Nephron progenitor cell (in vitro differentiated cells): ENCODE results near the gene NREP.

ENCODE experiments used
- DNase-seq: peaks from one replicate; pipeline ENCODE4 v3.0.0; 2021
- H3K27ac Mint-ChIP-seq: 2 replicates; pipeline ENCODE4 v1.8.0; 2021; ENCODE audit warnings: mild to moderate bottlenecking, moderate library complexity, mixed read lengths
- H3K27me3 Mint-ChIP-seq: 2 replicates; pipeline ENCODE4 v1.8.0; 2021; ENCODE audit warnings: mild to moderate bottlenecking, low read depth, mixed read lengths; ENCODE audit not compliant: poor library complexity
- H3K36me3 Mint-ChIP-seq: 2 replicates; pipeline ENCODE4 v1.8.0; 2021; ENCODE audit warnings: low read depth, mixed read lengths
- H3K4me1 Mint-ChIP-seq: 2 replicates; pipeline ENCODE4 v1.8.0; 2021; ENCODE audit warnings: mixed read lengths
- H3K4me3 Mint-ChIP-seq: 2 replicates; pipeline ENCODE4 v1.8.0; 2021; ENCODE audit warnings: mild to moderate bottlenecking, moderate library complexity, mixed read lengths
- H3K9me3 Mint-ChIP-seq: 2 replicates; pipeline ENCODE4 v1.8.0; 2021; ENCODE audit warnings: mild to moderate bottlenecking, moderate library complexity, mixed read lengths
- TF ChIP-seq, protein P1 (sequence below): fragments of 200-600 bp; sonication (generic); IDR thresholded peaks from 2 replicates; pipeline ENCODE4 v1.5.0; 2021; ENCODE audit warnings: antibody characterized with exemption

The NREP gene

DNA sequence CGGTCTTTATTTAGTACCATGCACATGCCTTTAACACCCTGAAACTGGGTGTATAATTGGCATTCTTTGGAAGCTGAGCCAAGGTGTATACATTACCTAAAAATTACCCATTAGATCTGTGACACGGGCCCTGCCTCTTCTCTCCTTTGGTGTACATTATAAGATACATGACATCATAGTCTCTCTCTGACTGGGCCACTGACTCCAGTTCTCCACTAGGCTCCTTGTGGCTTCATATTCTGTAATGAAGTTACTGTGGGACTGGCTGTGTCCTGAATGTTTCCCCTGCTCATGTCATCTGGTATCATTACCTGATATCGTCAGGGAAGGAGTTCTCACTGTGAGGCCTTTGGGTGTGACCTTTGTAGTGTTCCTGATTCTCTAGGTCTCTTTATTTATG is 65.5 kb downstream of the NREP start:
- H3K4me3 Mint-ChIP-seq, result no peak overlapping the region
- peaks cover 19% of the 10 kb centered on the region for H3K4me1 Mint-ChIP-seq
- peaks cover 3% of the 10 kb centered on the region for H3K9me3 Mint-ChIP-seq
- H3K27ac Mint-ChIP-seq, result no peak overlapping the region
- no peaks in the 10 kb centered on the region for H3K36me3 Mint-ChIP-seq
- TF ChIP-seq, protein P1, sequence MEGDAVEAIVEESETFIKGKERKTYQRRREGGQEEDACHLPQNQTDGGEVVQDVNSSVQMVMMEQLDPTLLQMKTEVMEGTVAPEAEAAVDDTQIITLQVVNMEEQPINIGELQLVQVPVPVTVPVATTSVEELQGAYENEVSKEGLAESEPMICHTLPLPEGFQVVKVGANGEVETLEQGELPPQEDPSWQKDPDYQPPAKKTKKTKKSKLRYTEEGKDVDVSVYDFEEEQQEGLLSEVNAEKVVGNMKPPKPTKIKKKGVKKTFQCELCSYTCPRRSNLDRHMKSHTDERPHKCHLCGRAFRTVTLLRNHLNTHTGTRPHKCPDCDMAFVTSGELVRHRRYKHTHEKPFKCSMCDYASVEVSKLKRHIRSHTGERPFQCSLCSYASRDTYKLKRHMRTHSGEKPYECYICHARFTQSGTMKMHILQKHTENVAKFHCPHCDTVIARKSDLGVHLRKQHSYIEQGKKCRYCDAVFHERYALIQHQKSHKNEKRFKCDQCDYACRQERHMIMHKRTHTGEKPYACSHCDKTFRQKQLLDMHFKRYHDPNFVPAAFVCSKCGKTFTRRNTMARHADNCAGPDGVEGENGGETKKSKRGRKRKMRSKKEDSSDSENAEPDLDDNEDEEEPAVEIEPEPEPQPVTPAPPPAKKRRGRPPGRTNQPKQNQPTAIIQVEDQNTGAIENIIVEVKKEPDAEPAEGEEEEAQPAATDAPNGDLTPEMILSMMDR, result no peak
- DNase-seq, result no peak
- H3K27me3 Mint-ChIP-seq, result peaks cover 5% of the 10 kb centered on the region

DNA sequence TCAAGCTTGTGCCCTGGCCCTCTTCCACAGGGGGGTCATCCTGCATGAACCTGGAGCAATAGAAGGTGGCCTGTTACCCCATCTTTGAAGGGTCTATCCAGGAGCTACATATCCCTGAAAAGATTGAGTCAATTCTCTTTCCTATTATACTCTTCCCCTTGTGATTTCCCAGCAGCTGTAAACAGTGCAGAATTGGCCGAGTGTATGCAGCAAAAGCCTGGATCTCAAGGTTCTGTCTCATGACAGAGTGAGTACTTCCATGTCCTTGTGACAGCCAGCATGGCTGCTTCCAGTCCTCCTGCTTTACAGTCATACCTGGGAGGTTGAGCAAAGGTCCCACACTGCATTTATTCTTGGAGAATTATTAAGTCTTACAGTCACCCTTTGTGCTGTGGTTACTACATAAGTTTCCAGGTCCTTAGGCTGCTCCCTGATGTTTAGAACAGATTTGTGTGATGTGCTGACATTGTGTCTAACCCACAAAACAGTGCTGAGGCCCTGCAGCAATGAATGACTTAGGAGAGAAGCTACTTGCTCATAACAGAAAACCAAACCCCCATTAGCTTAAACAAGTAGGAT is 67.5 kb downstream of the NREP start:
- Mint-ChIP-seq H3K9me3 (peaks cover 5% of the 10 kb centered on the region), H3K36me3 (no peaks in the 10 kb centered on the region), H3K4me1 (peaks cover 14% of the 10 kb centered on the region), H3K27me3 (peaks cover 5% of the 10 kb centered on the region), H3K4me3 (no peak overlapping the region), H3K27ac (peak overlapping the region; percentile 17)
- no peak for DNase-seq
- TF ChIP-seq, protein P1, result no peak

DNA sequence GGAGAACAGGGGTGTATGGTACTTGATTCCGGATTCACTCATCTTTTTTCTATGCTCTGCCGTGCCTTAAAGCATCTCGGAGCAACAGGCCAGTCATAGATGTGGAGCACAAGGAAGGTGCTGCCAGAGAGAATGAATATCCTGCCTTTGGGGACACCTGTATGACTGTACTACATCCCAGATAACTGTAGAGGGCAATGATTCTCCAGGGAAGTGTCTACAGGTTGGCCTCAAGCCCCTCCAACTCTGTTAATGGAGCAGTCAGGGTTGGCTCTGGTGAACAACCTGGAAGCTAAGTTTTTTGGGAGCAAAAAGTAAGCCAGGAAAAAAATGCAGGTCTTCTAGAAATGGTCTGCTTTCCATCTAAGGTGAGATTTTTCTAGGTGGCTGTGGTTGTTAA is 71.0 kb downstream of the NREP start:
- peaks cover 7% of the 10 kb centered on the region for H3K4me1 Mint-ChIP-seq
- no peak overlapping the region for H3K27ac Mint-ChIP-seq
- H3K9me3 Mint-ChIP-seq, result peaks cover 5% of the 10 kb centered on the region
- H3K27me3 Mint-ChIP-seq, result no peaks in the 10 kb centered on the region
- no peaks in the 10 kb centered on the region for H3K36me3 Mint-ChIP-seq
- H3K4me3 Mint-ChIP-seq, result no peak overlapping the region
- TF ChIP-seq, protein P1, result no peak
- DNase-seq, result no peak

DNA sequence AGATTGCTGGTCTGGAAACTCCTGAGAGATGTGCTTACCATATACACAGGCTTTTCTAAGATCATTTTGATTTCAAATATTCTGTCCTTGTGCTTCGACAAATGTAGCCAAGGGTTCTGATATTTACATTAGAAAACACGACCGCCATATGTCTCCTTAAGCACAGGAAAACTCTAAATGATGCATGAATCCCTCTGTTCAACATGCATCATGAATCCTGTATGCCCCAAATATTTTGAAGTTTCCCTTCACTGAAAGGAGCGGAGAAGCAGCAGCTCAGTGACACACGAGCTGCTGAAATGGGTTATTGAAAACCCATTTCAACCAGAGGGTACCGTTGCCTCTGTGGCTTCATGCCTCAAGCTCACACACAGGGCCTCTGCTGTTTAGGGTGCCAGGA is 74.4 kb downstream of the NREP start:
- TF ChIP-seq, protein P1, result no peak
- Mint-ChIP-seq H3K27ac (no peak overlapping the region), H3K4me1 (peaks cover 11% of the 10 kb centered on the region), H3K4me3 (no peak overlapping the region), H3K36me3 (no peaks in the 10 kb centered on the region), H3K9me3 (peaks cover 5% of the 10 kb centered on the region), H3K27me3 (peaks cover 3% of the 10 kb centered on the region)
- no peak for DNase-seq

DNA sequence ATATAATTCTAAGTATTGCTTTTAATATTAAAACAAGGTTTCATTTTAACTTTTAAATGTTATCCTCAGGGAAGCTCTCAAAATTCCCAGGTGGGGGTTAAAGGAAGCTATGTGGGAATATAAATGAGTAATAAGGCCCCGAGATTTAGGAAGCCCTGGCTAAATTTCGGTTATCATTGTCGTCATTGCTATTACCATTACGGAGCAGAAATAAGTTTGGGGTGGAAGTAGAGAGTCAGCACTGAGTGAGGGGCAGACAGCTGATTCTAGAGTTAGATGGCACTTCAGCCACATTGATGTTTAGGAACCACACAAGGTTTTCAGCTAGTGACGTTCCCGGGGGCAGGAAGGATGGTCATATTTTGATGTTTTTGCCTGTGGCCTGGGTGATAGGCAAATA is 74.9 kb downstream of the NREP start:
- no peak overlapping the region for H3K4me3 Mint-ChIP-seq

More for the DNA sequence above, 74.9 kb downstream of the NREP start:
- TF ChIP-seq, protein P1, result no peak
- Mint-ChIP-seq H3K4me1 (peaks cover 11% of the 10 kb centered on the region), H3K36me3 (no peaks in the 10 kb centered on the region), H3K27me3 (peaks cover 3% of the 10 kb centered on the region), H3K9me3 (peaks cover 5% of the 10 kb centered on the region), H3K27ac (no peak overlapping the region)
- no peak for DNase-seq
